ENCODE data around the gene VSIG8.

VSIG8 gene

DNA sequence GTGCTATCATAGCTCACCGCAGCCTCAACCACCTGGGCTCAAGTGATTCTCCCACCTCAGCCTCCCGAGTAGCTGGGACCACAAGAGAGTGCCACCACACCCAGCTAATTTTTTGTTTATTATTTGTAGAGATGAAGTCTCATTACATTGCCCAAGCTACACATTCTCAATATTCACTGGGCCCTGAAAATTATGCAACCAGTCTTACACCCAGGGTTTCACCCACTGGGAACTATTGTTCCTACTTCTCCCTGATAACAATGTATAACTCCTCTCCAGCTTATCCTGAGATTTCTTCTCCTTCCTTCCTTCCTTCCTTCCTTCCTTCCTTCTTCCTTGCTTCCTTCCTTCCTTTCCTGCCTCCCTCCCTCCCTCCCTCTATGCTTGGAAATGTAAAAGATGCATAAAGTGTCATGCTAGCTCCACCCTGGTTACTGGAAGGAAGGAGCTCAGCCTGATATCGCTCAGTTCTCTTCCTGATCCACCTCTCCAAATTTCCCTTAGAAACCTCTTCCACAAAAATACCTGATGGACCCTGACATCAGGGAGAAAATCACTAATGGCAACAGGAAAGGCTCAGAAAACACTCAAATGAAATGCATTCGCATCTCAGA is 11.2 kb upstream of the VSIG8 start:
- no peak for TF ChIP-seq EZH2phosphoT487 (IDR thresholded peaks at IDR 0.05; ENCODE audit: low read depth)
- TF ChIP-seq, protein P1, sequence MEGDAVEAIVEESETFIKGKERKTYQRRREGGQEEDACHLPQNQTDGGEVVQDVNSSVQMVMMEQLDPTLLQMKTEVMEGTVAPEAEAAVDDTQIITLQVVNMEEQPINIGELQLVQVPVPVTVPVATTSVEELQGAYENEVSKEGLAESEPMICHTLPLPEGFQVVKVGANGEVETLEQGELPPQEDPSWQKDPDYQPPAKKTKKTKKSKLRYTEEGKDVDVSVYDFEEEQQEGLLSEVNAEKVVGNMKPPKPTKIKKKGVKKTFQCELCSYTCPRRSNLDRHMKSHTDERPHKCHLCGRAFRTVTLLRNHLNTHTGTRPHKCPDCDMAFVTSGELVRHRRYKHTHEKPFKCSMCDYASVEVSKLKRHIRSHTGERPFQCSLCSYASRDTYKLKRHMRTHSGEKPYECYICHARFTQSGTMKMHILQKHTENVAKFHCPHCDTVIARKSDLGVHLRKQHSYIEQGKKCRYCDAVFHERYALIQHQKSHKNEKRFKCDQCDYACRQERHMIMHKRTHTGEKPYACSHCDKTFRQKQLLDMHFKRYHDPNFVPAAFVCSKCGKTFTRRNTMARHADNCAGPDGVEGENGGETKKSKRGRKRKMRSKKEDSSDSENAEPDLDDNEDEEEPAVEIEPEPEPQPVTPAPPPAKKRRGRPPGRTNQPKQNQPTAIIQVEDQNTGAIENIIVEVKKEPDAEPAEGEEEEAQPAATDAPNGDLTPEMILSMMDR (IDR thresholded peaks at IDR 0.05; ENCODE audit: low read depth, low read length) = no peak
- no peaks in the 10 kb centered on the region for H4K20me1 ChIP-seq (ENCODE audit: insufficient read depth, low read length)
- H3K27me3 ChIP-seq (ENCODE audit: low read depth, low read length) = no peaks in the 10 kb centered on the region
- H3K4me2 ChIP-seq (ENCODE audit: low read length) = no peak overlapping the region
- H3K9me3 ChIP-seq (ENCODE audit: insufficient read depth, low read length) = no peaks in the 10 kb centered on the region
- H3K79me2 ChIP-seq (ENCODE audit: low read length) = no peaks in the 10 kb centered on the region
- H3K4me3 ChIP-seq (ENCODE audit: low read length) = no peak overlapping the region
- 0 out of 2 replicates have a peak, but pooled peaks cover 3% of the 10 kb centered on the region for H3K4me1 ChIP-seq (ENCODE audit: low read length)
- H3K36me3 ChIP-seq (replicated peaks; ENCODE audit: low read depth, low read length) = no peaks in the 10 kb centered on the region
- no peak overlapping the region for H3K27ac ChIP-seq (ENCODE audit: low read length)
- no peak overlapping the region for H2AFZ ChIP-seq (ENCODE audit: low read depth, low read length)
- no peak overlapping the region for H3K9ac ChIP-seq (ENCODE audit: low read length)

DNA sequence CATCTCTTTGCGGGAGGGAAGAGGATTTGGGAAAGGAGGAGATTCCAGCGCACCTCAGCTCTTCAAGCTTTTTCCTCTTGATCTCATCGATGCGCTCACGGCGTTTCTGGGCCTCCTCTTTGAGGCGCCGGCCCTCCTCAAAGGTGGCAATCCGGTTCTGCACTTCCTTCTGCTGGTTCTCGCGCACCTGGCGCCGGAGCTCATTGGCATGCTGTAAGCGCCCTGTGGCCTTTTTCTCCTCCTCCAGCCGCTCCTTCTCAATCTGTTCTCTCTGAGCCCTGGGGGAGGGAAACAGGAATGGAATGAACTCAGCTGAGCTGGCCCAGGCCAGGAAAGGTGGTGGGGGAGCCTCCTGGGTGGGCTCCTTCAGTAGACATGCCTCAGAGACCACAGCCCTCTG is 10.4 kb upstream of the VSIG8 start:
- no peak overlapping the region for H3K27ac ChIP-seq (ENCODE audit: low read length)
- no peak overlapping the region for H3K9ac ChIP-seq (ENCODE audit: low read length)
- H2AFZ ChIP-seq (ENCODE audit: low read depth, low read length) = no peak overlapping the region
- no peaks in the 10 kb centered on the region for H3K79me2 ChIP-seq (ENCODE audit: low read length)
- no peak overlapping the region for H3K4me3 ChIP-seq (ENCODE audit: low read length)
- no peaks in the 10 kb centered on the region for H3K36me3 ChIP-seq (replicated peaks; ENCODE audit: low read depth, low read length)
- 0 out of 2 replicates have a peak, but pooled peaks cover 3% of the 10 kb centered on the region for H3K4me1 ChIP-seq (ENCODE audit: low read length)
- no peaks in the 10 kb centered on the region for H3K9me3 ChIP-seq (ENCODE audit: insufficient read depth, low read length)
- no peaks in the 10 kb centered on the region for H3K27me3 ChIP-seq (ENCODE audit: low read depth, low read length)
- H3K4me2 ChIP-seq (ENCODE audit: low read length) = no peak overlapping the region
- no peak for TF ChIP-seq EZH2phosphoT487 (IDR thresholded peaks at IDR 0.05; ENCODE audit: low read depth)
- TF ChIP-seq, protein P1 (IDR thresholded peaks at IDR 0.05; ENCODE audit: low read depth, low read length) = no peak
- H4K20me1 ChIP-seq (ENCODE audit: insufficient read depth, low read length) = no peaks in the 10 kb centered on the region

DNA sequence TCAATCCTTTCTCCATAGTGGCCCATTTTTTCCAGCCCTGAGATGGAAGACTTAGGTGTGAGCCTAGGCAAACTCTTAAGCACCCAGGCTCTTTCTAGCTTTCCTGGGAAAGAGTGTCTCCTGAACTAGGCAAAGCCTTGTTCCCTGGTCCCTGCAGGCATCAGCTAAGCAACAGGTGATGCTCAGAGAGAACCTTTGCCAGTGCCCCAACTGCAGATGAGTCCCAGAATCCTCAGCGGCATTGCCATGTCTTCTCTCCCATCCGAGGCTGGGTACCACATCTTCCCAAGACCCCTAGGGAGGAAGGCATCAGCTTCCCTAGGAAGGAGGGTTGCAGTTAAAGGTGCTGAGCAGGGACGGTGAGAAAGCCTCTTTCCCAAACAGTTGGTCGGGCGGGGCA is 8.2 kb upstream of the VSIG8 start:
- Histone ChIP-seq H3K9me3 (ENCODE audit: insufficient read depth, low read length) (no peaks in the 10 kb centered on the region), H3K79me2 (ENCODE audit: low read length) (no peaks in the 10 kb centered on the region), H2AFZ (ENCODE audit: low read depth, low read length) (no peak overlapping the region), H3K4me1 (ENCODE audit: low read length) (0 out of 2 replicates have a peak, but pooled peaks cover 3% of the 10 kb centered on the region), H4K20me1 (ENCODE audit: insufficient read depth, low read length) (no peaks in the 10 kb centered on the region), H3K36me3 (replicated peaks; ENCODE audit: low read depth, low read length) (no peaks in the 10 kb centered on the region), H3K27me3 (ENCODE audit: low read depth, low read length) (no peaks in the 10 kb centered on the region), H3K9ac (ENCODE audit: low read length) (no peak overlapping the region), H3K4me2 (ENCODE audit: low read length) (no peak overlapping the region), H3K4me3 (ENCODE audit: low read length) (no peak overlapping the region), H3K27ac (ENCODE audit: low read length) (no peak overlapping the region)
- no peak for TF ChIP-seq EZH2phosphoT487 (IDR thresholded peaks at IDR 0.05; ENCODE audit: low read depth)
- TF ChIP-seq, protein P1 (IDR thresholded peaks at IDR 0.05; ENCODE audit: low read depth, low read length) = no peak

DNA sequence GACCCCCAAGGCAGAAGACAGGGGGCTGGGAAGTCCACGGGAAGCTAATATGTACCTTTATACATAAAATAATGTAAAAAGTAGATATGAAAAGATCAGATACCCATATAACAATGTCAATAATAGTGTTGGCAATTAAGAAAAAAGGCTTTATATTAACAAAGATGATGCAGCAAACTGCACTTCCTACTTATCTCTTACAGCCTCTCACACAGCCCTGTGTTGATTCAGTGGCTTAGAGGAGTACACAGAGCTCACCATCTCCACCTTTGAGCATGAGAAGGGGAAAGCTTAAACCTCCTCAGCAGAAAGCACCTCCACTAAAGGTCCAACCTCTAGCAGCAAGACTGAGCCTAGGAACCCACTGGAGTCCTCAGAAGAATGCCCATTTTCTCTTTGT is 7.2 kb upstream of the VSIG8 start:
- Histone ChIP-seq H3K27ac (ENCODE audit: low read length) (no peak overlapping the region), H3K9me3 (ENCODE audit: insufficient read depth, low read length) (no peaks in the 10 kb centered on the region), H3K4me1 (ENCODE audit: low read length) (0 out of 2 replicates have a peak, but pooled peaks cover 3% of the 10 kb centered on the region), H3K36me3 (replicated peaks; ENCODE audit: low read depth, low read length) (no peaks in the 10 kb centered on the region), H3K79me2 (ENCODE audit: low read length) (no peaks in the 10 kb centered on the region), H4K20me1 (ENCODE audit: insufficient read depth, low read length) (no peaks in the 10 kb centered on the region), H3K27me3 (ENCODE audit: low read depth, low read length) (no peaks in the 10 kb centered on the region), H3K4me3 (ENCODE audit: low read length) (no peak overlapping the region), H3K4me2 (ENCODE audit: low read length) (no peak overlapping the region), H3K9ac (ENCODE audit: low read length) (no peak overlapping the region), H2AFZ (ENCODE audit: low read depth, low read length) (no peak overlapping the region)
- no peak for TF ChIP-seq EZH2phosphoT487 (IDR thresholded peaks at IDR 0.05; ENCODE audit: low read depth)

All from OCI-LY3 (cell line).